H1 (cell line): Measurements from ENCODE around the gene CA10.

ENCODE experiments used
- CTCF ChIP-seq, 3 experiments: IDR thresholded peaks; 1 replicate in 2 of 3; 2 replicates in 1 of 3; pipeline versions ENCODE4 v1.5.1 to v1.6.1; 2011; ENCODE audit warnings: low read length in 3 of 3, mild to moderate bottlenecking in 3 of 3, inconsistent platforms in 2 of 3, low read depth in 1 of 3, moderate library complexity in 1 of 3; ENCODE audit not compliant: insufficient read depth in 1 of 3; ENCODE audit errors: control extremely low read depth in 1 of 3
- EGR1 ChIP-seq: IDR thresholded peaks from 2 replicates; pipeline ENCODE4 v1.6.1; 2011; ENCODE audit warnings: low read depth, low read length, borderline replicate concordance
- HDAC2 ChIP-seq, 2 experiments: fragments of 300-600 bp in 1 of 2; sonication (generic) in 1 of 2; IDR thresholded peaks; 2 replicates each; pipeline ENCODE4 v1.6.1; 2011 to 2012; ENCODE audit warnings: low read depth in 2 of 2, low read length in 2 of 2, mild to moderate bottlenecking in 2 of 2, moderate library complexity in 2 of 2, borderline replicate concordance in 1 of 2, inconsistent platforms in 1 of 2
- MAX ChIP-seq: IDR thresholded peaks from 2 replicates; pipeline ENCODE4 v1.6.1; 2012; ENCODE audit warnings: inconsistent platforms
- POLR2A ChIP-seq, 2 experiments: IDR thresholded peaks; 1 replicate in 1 of 2; 2 replicates in 1 of 2; pipeline ENCODE4 v1.6.1; 2011; ENCODE audit warnings: low read depth in 2 of 2, low read length in 2 of 2, mild to moderate bottlenecking in 2 of 2; ENCODE audit errors: control extremely low read depth in 1 of 2
- POLR2AphosphoS5 ChIP-seq: IDR thresholded peaks from 2 replicates; pipeline ENCODE4 v1.6.1; 2011; ENCODE audit warnings: low read depth, low read length
- RBBP5 ChIP-seq: IDR thresholded peaks from 2 replicates; pipeline ENCODE4 v1.7.1; 2012; ENCODE audit warnings: low read depth, mild to moderate bottlenecking, inconsistent platforms, low read length, moderate library complexity, borderline replicate concordance
- RXRA ChIP-seq: IDR thresholded peaks from 2 replicates; pipeline ENCODE4 v1.6.1; 2011; ENCODE audit warnings: low read depth, mild to moderate bottlenecking, low read length, moderate library complexity; ENCODE audit not compliant: insufficient read depth
- TBP ChIP-seq: IDR thresholded peaks from 2 replicates; pipeline ENCODE4 v1.6.1; 2011; ENCODE audit warnings: low read depth, low read length, improper control_type of control experiment
- TEAD4 ChIP-seq: IDR thresholded peaks from 2 replicates; pipeline ENCODE4 v1.6.1; 2012; ENCODE audit warnings: low read depth, low read length, inconsistent platforms, mixed read lengths

GRCh38 chr17:51725185-51725584, 433.3 kb downstream of the CA10 start:
- no peak for TF ChIP-seq POLR2AphosphoS5
- TF ChIP-seq CTCF (IDR thresholded peaks at IDR 0.05; ENCODE audit: control extremely low read depth in 1 of 3, insufficient read depth in 1 of 3, low read depth in 1 of 3, low read length in 3 of 3), result no peak
- no peak for TF ChIP-seq RBBP5
- TF ChIP-seq TBP, result no peak
- no peak for TF ChIP-seq HDAC2 (IDR thresholded peaks at IDR 0.05; ENCODE audit: borderline replicate concordance in 1 of 2, low read depth in 2 of 2, low read length in 2 of 2)
- TF ChIP-seq MAX, result no peak
- TF ChIP-seq RXRA, result no peak
- TF ChIP-seq TEAD4, result no peak
- no peak for TF ChIP-seq EGR1
- no peak for TF ChIP-seq POLR2A (IDR thresholded peaks at IDR 0.05; ENCODE audit: control extremely low read depth in 1 of 2, low read depth in 2 of 2, low read length in 2 of 2)
